ENCODE measurements around the gene IDI1.

GRCh38 chr10:1010703-1011102, 38.2 kb downstream of the IDI1 start:
- TF ChIP-seq CTCF (IDR thresholded peaks at IDR 0.05; ENCODE audit: insufficient read depth, low read length, poor library complexity, severe bottlenecking) (no peak), EZH2phosphoT487 (conservative IDR thresholded peaks at IDR 0.05; ENCODE audit: low read length) (no peak)

Measured in SU-DHL-6 (cell line).